IPS DF 4.7 (cell line): ENCODE data around the gene OR5AU1.
"Not testable (repeated sequence)": the region's sequence is repeated elsewhere in the genome, so short reads cannot be mapped to it uniquely, and the experiment has no call there.

ENCODE experiments used
- DNase-seq: peaks from one replicate; pipeline ENCODE4 v3.0.0-alpha.2; 2013; ENCODE audit warnings: low spot score; ENCODE audit errors: extremely low read depth

Gene OR5AU1

DNA sequence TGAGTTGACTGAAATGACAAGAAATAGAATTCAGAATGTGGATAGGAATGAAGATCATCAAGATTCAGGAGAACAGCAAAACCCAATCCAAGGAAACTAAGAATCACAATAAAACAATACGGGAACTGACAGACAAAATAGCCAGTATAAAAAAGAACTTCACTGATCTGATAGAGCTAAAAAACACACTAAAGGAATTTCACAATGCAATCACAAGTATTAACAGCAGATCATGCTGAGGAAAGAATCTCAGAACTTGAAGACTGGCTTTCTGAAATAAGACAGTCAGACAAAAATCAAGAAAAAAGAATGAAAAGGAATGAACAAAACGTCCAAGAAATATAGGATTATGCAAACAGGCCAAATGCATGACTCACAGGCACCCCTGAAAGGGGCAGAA lies 15.3 kb upstream of the OR5AU1 start:
- DNase-seq = no peak

DNA sequence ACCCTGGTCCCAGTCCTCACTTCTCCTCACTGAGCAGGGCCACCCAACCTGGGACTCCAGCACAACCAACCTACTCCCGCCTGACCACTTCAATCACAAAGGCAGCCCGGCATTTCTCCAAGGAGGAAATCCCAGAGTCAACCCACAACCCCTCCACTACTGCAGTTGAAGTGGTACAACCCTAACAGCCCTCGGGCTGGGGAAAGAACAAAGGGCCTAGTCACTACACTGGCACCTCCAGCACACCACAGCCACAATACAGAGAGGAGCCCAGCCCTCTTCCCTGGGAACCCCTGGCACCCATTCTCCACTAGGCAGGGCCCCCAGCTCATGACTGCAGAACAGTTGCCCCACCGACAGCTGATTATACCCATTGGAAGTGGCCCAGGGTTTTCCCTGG lies 13.7 kb upstream of the OR5AU1 start:
- DNase-seq = no peak

DNA sequence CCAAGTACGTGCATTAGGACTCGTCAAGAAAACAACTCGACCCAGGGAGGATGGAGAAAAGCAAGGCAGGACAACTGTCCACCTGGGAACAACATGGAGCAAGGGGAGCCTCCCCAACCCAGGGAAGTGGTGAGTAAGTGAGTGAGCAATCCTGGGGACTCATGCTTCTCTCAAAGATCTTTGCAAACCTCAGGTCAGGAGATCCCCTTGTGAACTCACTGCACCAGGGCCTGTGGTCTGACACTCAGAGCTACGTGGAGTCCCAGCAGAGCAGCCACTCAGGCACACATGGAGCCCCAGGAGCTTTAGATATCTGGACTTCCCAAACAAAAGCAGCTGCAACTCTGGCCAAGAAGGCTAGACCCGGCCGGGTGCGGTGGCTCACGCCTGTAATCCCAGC lies 12.2 kb upstream of the OR5AU1 start:
- no peak for DNase-seq

DNA sequence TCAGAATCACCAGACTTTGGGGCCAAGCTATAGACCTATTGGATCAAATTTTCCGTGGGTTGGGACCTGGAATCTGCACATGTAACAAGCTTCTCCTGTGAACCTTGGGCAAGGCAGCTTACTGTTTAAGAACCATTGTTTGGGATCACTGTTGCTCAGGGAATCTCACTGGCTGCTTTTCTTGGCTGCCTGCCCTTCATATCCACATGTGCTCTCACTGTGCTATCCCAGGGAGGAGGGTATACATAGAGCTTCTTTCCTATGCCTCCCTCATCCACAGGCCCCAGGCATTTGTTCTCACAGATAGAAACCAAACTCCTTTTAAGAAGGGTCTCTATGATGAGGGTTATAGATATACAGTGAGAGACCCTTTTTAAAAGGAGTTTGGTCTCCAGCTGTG lies 9.8 kb upstream of the OR5AU1 start:
- DNase-seq = not testable (repeated sequence)

DNA sequence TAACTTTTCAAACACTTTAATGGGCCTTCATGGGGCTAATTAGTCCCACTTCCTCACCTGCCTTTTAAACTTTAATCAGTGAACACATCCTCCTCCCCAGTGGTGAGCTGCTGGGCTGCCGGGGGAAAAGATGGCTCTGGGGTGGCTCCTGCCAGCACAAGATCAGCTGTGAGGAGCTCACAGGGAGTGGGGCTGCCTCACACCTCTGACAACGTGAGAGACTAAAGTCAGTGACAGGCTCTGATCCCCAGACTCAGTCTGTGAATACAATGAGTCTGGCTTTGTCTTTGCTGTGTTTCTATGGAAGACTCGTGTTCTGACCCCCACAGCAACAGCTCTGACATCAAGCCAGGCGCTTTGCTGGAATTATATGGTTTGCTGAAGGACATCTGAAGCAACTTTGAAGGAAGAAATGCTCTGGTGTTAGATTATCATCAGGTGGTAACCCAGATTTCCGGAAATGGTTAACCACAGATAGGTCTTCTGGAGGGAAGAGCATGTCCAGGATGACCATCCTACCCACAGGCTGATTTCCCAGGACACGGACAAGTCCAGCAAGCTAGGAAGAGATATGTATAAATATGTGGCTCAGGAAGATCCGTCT lies 9.2 kb upstream of the OR5AU1 start:
- DNase-seq = not testable (repeated sequence)

DNA sequence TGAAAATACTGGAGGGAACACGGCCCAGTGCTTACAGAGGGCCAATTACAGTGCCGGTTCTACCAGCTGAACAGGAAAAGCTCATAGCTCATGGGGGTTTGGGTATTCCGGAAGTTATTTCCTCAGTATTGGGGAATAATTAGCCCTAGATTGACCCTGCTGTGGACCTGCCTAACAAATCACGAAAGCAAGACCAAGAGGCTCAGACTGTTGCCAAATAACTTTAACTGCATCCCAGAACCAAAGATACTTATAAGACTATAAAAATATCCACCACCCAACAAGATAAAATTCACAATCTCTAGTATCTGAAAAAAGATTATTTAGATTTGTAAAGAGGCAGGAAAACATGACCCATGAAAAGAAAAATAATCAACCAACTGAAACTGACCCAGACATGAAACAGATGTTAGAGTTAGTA lies 8.0 kb upstream of the OR5AU1 start:
- no peak for DNase-seq

DNA sequence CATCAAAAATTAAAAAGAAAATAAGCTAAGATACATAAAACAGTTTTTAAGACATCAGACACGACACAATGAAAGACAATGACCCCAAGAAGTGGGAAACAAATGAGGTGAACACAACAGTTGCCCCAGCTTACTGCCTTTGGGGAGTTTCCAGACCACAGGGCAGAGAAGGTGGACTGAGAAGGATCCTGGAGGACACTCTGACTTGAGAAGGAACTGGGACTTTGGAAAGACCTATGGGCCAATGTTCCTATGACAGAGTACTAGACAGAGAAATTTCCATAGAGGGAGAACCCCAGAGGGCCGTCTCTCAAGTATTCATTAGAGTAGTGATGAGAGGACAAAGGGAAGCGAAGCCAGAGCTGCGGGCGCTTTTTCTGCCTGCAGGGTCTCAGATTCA lies 6.2 kb upstream of the OR5AU1 start:
- DNase-seq = no peak

DNA sequence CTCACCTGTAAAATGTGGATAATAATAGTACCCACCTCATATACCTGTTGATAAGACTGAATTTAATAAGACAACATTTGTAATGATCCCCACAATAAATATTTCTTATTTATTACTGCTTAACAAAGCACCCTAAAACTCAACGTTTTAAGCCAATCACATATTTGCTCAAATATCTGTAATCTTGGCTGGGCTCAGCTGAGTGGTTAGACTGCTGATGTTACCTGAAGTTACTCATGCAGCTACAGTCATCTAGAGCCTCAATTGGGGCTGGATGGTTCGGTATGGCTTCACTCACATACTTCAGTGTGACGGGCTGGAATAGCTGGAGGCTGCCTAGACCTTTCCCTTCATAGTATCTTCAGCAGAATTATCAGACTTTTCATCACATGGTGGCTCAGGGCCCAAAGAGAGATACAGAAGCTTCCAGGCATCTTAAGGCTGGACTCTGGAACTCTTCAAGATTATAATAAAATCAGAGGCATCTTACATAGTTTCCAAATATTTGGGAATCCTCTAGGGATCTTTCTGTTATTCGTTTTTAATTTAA lies 4.3 kb upstream of the OR5AU1 start:
- no peak for DNase-seq

DNA sequence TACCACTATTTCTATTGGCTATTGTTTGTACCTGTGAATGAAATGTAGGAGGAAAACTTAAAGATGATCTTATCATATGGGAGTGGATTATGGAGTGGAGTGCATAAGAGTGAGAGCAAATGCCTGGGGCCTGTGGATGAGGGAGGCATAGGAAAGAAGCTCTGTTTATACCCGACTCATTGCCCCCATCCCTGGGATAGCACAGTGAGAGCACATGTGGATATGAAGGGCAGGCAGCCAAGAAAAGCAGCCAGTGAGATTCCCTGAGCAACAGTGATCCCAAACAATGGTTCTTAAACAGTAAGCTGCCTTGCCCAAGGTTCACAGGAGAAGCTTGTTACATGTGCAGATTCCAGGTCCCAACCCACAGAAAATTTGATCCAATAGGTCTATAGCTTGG lies 2.3 kb upstream of the OR5AU1 start:
- not testable (repeated sequence) for DNase-seq

DNA sequence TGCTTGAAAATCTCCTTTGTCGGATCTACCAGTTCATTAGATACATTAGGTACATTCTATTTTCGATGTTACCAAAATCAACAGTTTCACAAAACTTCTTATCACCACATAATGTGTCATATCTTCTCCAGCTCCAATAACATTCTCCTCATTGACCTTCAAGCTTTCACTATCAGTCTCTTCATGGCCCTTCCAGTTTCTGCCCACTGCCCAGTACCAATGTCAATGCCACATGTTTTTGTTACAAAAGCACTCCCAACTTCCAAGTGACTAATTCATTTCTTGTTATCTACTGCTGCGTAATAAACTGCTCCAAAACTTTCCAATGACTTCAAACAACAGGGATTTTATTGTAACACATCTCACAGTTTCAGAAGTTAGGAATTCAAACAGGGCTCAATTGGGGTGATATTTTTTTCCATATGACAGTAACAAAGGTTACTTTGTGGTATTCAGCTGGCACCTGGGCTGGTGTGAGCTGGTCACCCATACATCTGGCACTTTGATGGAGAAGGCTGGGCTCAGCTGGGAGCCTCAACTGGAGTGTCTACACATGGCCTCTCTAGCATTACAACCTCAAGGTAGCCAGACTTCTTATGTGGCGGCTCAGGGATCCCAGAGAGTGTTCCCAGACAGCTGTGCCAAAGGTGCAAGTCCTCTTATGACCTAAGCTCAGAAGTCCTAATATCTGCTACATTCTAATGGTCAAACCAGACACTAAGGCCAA lies 6.1 kb downstream of the OR5AU1 start:
- DNase-seq = no peak

DNA sequence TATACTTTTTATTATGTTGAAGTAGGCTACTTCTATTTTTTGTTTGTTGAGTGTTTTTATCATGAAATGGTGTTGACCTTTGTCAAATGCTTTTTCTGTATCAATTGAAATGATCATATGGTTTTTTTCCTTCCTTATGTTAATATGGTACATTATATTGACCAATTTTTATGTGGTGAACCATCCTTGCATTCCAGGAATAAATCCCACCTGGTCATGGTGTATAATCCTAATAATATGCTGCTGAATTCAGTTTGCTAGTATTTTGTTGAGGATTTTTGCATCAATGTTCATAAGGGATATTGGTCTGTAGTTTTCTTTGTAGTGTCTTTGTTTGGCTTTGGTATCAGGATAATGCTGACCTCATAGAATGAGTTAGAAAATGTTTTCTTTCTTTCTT lies 10.4 kb downstream of the OR5AU1 start:
- no peak for DNase-seq

DNA sequence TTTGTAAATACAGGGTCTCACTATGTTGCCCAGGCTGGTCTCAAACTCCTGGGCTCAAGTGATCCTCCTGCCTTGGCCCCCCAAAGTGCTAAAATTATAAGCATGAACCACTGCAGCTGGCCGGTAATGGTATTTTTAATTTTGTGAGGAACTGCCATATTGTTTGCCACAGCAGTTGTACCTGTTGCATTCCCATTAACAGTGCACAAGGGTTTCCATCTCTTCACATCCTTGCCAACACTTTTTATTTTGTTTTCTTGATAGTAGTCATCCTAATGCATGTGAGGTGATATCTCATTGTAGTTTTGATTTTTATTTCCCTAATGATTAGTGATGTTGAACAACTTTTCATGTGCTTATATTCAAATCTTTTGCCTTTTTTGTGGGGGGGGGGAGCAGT lies 13.5 kb downstream of the OR5AU1 start:
- no peak for DNase-seq

DNA sequence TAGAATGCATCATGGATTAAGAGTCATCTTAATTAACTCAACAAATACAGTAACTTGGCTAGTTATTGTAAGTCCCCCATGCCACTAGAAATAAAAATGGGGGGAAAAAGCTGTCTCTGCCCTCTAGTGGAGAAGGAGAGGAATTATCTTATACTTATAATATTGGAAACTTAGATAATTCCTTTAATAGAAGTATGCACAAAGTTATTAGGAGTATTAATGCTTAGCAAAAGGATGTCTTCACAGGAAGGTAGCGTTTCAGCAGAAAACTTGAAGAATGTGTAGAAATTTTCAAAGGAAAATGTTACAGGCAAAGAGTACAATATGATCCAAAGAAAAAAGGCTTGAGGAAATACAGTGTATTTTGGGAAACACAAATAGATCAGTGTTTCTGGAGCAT lies 19.8 kb downstream of the OR5AU1 start:
- no peak for DNase-seq

DNA sequence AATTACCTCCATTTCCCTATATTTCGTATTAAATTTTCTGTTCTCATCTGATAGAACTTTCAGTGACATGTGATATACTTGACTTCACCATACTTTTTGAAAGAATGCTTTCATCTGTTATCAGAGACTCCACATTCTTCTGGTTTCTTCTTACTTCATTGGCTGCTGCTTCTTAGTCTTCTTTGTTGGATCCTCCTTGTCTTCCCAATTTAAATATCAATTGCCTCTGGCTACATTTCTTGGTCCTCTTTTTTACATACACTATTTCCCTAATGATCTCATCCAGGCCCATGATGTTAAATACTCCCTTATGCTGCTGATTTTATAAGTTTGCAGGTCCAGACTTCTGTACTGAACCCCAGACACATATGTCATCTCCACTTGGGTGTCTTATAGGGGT lies 22.0 kb downstream of the OR5AU1 start:
- DNase-seq = no peak

DNA sequence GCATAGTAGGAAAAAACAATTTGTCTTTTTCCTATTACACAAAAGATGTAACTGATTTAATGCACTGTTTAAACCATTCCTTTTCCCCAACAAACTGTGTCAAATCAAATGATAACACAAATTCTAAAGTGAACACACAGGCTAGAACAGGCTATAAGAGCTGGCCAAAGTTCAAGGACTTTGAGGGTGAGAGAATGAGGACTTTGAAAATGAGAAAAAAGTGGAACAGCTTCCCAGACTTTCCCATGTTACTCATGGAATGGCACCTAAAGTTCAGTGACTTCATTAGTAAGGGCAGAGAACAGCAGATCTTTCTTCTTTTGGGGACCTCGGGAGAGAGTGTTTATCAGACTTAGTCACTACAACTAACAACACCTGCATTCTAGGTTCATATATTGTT lies 32.4 kb downstream of the OR5AU1 start:
- no peak for DNase-seq

DNA sequence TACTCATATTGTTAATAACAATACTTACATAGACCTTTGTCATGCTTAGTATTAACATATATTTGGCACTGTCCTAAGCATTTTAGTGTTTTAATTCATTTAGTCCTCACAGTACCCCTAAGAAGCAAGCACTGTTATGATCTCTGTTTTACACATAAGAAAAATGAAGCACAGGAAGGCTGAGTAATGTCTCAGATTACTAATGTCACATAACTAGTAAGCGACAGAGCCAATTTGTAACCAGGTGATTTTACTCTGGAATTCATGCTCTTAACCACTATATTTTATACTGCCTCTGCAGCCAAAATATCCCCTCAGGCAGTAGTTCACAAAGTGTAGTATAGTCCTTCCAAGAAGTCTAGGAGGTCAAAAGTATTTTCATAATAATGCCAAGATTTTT lies 34.7 kb downstream of the OR5AU1 start:
- DNase-seq = no peak

DNA sequence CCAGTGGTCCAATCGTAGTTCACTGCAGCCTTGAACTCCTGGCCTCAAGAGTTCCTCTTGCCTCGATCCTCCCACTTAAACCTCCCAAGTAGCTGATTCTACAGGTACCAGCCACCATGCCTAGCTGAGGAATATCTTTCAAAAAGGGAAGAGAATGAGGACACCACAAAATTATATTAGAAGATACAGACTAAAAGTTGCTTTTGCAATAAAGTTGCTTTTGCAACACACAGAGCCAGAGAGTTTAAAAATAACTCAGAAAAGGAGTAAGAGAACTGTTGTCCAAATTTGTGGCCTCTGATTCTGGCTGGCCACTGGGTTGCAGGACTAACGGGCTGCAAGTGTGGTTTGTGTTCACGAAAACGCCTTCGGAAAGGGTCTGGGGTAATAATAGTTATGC lies 35.2 kb downstream of the OR5AU1 start:
- DNase-seq = no peak

DNA sequence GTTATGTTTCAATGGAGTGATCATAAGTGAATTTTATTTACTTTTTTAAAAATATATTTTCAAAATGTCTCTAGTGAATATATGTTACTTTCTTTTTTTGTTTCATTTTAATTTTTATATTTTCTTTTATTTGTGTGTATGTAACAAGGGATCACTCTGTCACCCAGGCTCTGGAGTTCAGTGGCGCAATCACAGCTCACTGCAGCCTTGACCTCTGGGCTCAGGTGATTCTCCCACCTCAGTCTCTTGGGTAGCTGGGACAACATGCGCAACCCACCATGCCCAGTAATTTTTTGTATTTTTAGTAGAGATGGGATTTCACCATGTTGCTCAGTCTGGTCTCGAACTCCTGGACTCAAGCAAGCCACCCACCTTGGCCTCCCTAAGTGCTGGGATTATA lies 36.9 kb downstream of the OR5AU1 start:
- no peak for DNase-seq

DNA sequence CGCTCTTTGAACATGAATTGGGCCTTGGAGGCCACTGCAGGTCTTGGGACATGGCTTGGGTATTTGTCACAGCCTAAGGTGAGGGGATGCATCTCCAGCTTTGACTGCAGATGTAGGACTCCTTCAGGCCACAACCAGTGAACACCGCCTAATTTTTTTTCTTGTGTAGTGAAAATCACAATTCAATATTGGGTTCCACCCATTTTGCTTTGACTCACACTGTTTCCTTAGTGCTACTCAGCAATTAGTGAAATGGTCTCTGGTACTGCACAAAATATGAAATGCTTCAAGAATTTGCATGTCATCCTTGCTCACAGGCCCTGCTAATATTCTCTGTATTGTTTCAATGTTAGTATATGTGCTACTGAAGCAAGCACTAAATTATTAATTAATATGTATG lies 42.5 kb downstream of the OR5AU1 start:
- no peak for DNase-seq

DNA sequence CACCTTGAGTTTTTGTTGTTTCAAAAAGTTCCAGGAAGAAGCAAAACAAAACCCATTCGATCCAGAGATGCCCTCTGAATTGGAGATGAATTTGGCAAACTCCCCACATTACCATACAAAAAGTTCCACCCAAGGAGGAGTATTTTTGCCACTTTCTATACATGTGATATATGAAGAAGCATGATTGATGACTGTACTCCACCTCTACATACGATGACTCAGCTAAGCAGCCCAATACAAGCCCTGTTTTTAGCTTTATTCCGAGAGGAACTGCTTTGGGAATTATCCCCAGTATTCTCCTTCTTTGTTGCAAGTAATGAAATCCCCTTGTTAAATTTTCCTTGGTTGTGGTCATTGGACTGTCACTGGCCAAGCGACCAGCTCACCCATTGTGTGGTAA lies 43.6 kb downstream of the OR5AU1 start:
- DNase-seq = no peak

DNA sequence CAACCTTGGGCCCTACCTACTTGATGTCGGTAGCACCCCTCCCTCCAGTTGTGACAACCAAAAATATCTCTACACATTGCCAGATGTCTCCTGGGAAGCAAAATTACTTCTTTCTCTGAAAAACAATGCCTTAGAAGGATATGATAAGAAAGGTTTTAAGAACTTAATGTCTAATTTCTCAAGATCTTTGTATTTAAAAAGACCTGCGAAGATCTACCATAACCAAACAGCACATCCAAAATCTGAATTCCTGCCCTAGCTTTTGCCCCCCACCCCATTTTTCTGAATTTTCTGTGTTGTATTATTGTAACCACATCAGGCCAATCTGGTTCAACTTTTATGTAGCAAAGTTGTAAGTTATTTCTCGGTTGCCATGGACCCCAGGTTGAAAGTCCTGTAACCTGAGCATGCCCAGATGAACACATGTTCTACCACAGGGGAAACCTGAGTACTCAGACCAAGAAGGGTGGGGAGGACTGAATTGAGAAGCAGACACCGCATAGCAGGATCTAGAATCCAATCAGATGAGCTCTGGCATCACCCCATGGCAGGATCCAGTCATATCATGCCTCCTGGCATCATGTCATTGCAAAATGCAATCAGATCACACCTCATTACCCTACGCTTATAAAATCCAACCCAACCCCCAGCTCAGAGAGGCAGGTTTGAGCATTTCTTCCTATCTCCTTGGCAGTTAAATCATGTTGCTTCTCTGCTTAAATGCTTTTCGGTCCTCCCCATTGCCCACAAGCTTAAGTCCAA lies 46.3 kb downstream of the OR5AU1 start:
- DNase-seq = no peak

DNA sequence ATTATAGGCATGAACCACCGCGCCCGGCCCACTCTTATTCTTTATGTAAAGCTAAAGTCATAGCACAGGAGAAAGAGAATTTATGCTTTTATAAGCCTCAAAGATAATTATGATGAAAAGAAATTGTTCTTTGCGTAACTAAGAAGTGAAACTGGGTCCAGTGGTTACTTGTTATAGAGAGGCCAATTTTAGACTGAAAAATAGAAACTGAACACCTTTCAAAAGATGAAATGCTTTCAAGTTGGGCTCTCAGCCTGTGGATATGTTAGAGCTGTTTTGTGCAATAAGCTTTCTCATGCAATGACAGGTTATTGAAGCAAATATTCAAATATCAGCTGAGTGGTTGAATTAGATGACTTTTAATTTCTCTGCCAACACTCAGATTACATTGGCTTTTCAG lies 47.1 kb downstream of the OR5AU1 start:
- DNase-seq = no peak
